Measurements from ENCODE around the gene ZBED5.
A peak's percentile ranks its signal among the peaks of the same experiment; 100 is the strongest.
"Not testable (repeated sequence)": the region's sequence is repeated elsewhere in the genome, so short reads cannot be mapped to it uniquely, and the experiment has no call there.

Gene ZBED5

GRCh38 chr11:10823152-10823579 lies 34.7 kb downstream of the ZBED5 start:
- no peak for TF ChIP-seq CTCF (IDR thresholded peaks at IDR 0.05; ENCODE audit: unreplicated experiment in 3 of 3)
- Mint-ChIP-seq H3K4me3 (no peak overlapping the region), H3K4me1 (peaks cover 15% of the 10 kb centered on the region), H3K36me3 (ENCODE audit: low read depth) (peaks cover 3% of the 10 kb centered on the region), H3K27ac (peak overlapping the region; percentile 6 to 82 (median 77)), H3K9me3 (no peaks in the 10 kb centered on the region), H3K27me3 (ENCODE audit: low read depth) (no peaks in the 10 kb centered on the region)

GRCh38 chr11:10822491-10822890 lies 35.4 kb downstream of the ZBED5 start:
- H3K27ac Mint-ChIP-seq; H3K9me3 Mint-ChIP-seq; H3K4me3 Mint-ChIP-seq; H3K27me3 Mint-ChIP-seq (ENCODE audit: low read depth); H3K36me3 Mint-ChIP-seq (ENCODE audit: low read depth): not testable (repeated sequence)
- peaks cover 15% of the 10 kb centered on the region for H3K4me1 Mint-ChIP-seq

- peaks cover 3% of the 10 kb centered on the region for H3K36me3 Mint-ChIP-seq (ENCODE audit: low read depth)
- H3K9me3 Mint-ChIP-seq: no peaks in the 10 kb centered on the region
- no peaks in the 10 kb centered on the region for H3K27me3 Mint-ChIP-seq (ENCODE audit: low read depth)
- no peak for TF ChIP-seq CTCF (IDR thresholded peaks at IDR 0.05; ENCODE audit: unreplicated experiment in 3 of 3)
- H3K27ac Mint-ChIP-seq: no peak overlapping the region
- H3K4me3 Mint-ChIP-seq: no peak overlapping the region
- peaks cover 9% of the 10 kb centered on the region for H3K4me1 Mint-ChIP-seq
Measured at GRCh38 chr11:10818594-10818993, 39.3 kb downstream of the ZBED5 start.

- Mint-ChIP-seq H3K4me1 (peaks cover 11% of the 10 kb centered on the region), H3K27me3 (ENCODE audit: low read depth) (no peaks in the 10 kb centered on the region), H3K4me3 (no peak overlapping the region), H3K9me3 (no peaks in the 10 kb centered on the region), H3K27ac (no peak overlapping the region), H3K36me3 (ENCODE audit: low read depth) (no peaks in the 10 kb centered on the region)
- no peak for TF ChIP-seq CTCF (IDR thresholded peaks at IDR 0.05; ENCODE audit: unreplicated experiment in 3 of 3)
Measured at GRCh38 chr11:10813945-10814344, 43.9 kb downstream of the ZBED5 start.

- no peak for TF ChIP-seq CTCF (IDR thresholded peaks at IDR 0.05; ENCODE audit: unreplicated experiment in 3 of 3)
Measured at GRCh38 chr11:10809373-10810160, 48.3 kb downstream of the ZBED5 start.

GRCh38 chr11:10808553-10809372 lies 49.1 kb downstream of the ZBED5 start, which contains the start of gene EIF4G2:
EIF4G2 (minus strand) TSS chr11:10808926.
- H3K4me3 Mint-ChIP-seq: peak within 1 kb of the TSS; percentile 97 to 98 (median 97)
- no peaks in the 10 kb centered on the region for H3K9me3 Mint-ChIP-seq
- H3K27ac Mint-ChIP-seq: peak within 1 kb of the TSS; percentile 99 to 100 (median 100)
- H3K4me1 Mint-ChIP-seq: peaks cover 47% of the 10 kb centered on the region
- TF ChIP-seq CTCF (IDR thresholded peaks at IDR 0.05; ENCODE audit: unreplicated experiment in 3 of 3): no peak
- peaks cover 40% of the 10 kb centered on the region for H3K36me3 Mint-ChIP-seq (ENCODE audit: low read depth)
- H3K27me3 Mint-ChIP-seq (ENCODE audit: low read depth): no peaks in the 10 kb centered on the region

More at GRCh38 chr11:10809373-10810160, 48.3 kb downstream of the ZBED5 start:
- Mint-ChIP-seq H3K27ac (peak overlapping the region; percentile 99 to 100 (median 100)), H3K4me3 (peak overlapping the region; percentile 97 to 98 (median 97)), H3K4me1 (peaks cover 40% of the 10 kb centered on the region), H3K27me3 (ENCODE audit: low read depth) (no peaks in the 10 kb centered on the region), H3K9me3 (no peaks in the 10 kb centered on the region), H3K36me3 (ENCODE audit: low read depth) (peaks cover 32% of the 10 kb centered on the region)
